ENCODE data around the gene CPED1.

DNA sequence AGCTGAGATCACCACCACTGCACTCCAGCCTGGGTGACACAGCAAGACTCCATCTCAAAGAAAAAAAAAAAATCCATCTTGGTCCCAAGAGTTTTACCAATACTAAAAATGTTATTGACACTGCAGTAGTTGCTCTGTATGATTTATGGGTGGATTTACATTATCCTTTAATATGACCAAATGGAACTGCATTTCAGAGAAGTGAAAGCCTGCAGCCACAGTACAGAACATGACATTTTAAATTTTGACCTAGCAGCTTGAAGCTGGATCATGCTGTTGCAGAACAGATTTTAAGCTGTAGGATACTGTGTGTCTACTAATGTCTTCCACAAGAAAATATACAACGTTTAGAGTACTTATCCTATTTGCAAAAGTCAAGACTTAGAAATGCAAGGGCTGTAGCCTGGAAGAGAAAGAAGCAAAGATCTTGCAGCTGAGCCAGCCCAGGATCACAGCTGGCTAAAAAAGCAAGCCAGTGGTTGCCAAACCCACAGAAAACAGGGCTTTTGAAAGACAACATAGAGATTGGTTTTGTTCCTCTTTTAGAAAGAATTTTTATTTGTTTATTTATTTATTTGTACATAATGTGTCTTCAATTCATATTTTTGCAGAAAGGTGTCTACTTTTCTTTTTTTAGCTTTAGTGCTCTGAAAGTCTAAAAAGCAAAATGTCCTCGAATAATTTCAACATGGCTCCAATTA lies 285.1 kb downstream of the CPED1 start:
- TF ChIP-seq EZH2 (IDR thresholded peaks at IDR 0.05), result no peak
- TF ChIP-seq, protein P1, sequence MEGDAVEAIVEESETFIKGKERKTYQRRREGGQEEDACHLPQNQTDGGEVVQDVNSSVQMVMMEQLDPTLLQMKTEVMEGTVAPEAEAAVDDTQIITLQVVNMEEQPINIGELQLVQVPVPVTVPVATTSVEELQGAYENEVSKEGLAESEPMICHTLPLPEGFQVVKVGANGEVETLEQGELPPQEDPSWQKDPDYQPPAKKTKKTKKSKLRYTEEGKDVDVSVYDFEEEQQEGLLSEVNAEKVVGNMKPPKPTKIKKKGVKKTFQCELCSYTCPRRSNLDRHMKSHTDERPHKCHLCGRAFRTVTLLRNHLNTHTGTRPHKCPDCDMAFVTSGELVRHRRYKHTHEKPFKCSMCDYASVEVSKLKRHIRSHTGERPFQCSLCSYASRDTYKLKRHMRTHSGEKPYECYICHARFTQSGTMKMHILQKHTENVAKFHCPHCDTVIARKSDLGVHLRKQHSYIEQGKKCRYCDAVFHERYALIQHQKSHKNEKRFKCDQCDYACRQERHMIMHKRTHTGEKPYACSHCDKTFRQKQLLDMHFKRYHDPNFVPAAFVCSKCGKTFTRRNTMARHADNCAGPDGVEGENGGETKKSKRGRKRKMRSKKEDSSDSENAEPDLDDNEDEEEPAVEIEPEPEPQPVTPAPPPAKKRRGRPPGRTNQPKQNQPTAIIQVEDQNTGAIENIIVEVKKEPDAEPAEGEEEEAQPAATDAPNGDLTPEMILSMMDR (IDR thresholded peaks at IDR 0.05), result no peak
- no peak for TF ChIP-seq EZH2phosphoT487 (IDR thresholded peaks at IDR 0.05)
